ENCODE data around the gene RBMS1.

RBMS1 gene

DNA sequence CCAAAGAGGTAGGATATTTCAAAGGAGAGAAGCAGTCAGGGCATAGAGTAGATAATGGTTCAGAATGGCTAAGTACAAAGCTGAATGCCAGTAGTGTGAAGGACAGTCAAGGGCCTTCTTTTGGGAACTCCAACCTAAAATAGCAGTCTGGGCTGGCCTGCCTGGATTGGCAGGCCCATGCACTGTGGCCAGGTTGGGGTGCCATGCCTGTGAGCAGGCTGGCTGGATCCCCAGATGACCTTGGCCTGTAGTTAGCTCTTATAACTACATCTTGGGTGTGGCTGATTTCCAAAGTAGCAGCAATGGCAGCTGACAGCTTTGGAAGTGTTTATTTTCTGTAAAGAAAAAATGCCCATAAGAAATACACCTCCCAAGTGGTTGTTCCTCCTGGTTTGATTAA is 242.0 kb downstream of the RBMS1 start:
- DNase-seq (ENCODE audit: low read depth) = no peak

DNA sequence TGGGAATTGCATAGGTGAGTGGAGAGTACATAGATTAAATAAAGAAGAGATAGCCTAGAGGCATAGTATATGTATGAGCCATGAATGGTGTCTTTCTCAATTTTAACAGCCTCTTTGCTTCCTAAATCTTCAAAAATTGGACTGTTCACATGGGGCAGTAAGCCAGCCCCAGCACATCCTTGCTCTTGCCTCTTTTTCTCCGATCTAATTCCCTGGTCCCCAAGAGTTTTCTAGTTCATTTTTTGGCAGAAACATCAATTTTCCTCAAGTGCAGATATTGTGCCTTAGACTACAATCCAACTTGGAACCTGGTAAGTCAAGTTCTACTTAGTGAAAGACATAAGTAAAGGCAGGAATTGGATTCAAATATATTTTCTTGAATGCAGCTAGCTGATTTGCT is 243.7 kb downstream of the RBMS1 start:
- no peak for DNase-seq (ENCODE audit: low read depth)

- no peak for DNase-seq (ENCODE audit: low read depth)
Observed at GRCh38 chr2:160247296-160248035, 246.1 kb downstream of the RBMS1 start.

DNA sequence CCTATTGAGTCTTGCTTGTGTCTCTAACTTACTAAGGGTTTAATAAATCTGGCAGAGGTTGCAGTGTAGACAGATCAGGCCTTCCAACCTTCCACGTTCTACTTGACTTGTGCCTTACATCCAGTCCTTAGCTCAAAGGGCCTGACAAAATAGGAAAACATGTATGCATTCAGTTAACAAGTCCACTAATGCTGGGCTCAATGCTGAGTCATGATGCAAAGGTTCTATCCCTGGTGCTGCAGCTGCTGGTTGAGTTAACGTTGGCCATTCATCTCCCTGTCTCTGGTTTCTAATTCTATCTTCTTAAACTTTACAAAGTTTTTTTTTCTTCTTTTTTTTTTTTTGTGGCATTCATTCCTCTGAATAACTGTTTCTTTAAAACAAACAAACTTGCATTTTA is 247.3 kb downstream of the RBMS1 start:
- DNase-seq (ENCODE audit: low read depth) = no peak

- DNase-seq (ENCODE audit: low read depth) = no peak
Observed at GRCh38 chr2:160245614-160246155, 247.9 kb downstream of the RBMS1 start.

DNA sequence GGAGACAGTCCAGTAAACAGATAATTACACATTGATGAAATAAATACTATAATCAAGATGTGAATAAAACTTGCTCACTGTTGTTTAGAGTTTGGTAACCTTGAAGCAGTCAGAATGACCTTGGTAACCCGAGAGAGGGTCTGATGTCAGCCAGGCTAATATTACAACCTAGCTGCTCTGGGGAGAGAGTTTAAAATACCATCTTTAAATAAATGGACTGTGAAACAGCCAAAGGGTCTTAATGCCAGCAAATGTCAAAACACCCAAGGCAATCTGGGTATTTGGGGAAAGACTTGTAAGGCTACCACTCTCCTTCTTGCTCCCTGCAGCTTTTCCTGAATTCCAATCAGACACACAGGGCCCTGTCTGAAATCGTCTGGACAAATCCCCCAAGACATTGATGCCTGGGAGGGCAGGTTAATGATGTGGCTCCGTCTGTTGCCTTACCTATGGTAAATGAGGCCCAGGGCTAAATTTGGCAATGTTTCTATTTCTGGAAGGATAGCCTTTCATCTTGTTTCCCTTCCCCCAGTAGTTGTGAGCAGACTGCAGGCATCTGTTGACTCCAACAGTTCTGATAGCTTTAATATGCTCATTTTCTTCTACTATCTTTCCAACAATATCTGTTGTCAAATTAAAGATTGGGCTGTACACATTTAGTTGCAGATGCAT is 250.6 kb downstream of the RBMS1 start:
- DNase-seq (ENCODE audit: low read depth) = no peak

DNA sequence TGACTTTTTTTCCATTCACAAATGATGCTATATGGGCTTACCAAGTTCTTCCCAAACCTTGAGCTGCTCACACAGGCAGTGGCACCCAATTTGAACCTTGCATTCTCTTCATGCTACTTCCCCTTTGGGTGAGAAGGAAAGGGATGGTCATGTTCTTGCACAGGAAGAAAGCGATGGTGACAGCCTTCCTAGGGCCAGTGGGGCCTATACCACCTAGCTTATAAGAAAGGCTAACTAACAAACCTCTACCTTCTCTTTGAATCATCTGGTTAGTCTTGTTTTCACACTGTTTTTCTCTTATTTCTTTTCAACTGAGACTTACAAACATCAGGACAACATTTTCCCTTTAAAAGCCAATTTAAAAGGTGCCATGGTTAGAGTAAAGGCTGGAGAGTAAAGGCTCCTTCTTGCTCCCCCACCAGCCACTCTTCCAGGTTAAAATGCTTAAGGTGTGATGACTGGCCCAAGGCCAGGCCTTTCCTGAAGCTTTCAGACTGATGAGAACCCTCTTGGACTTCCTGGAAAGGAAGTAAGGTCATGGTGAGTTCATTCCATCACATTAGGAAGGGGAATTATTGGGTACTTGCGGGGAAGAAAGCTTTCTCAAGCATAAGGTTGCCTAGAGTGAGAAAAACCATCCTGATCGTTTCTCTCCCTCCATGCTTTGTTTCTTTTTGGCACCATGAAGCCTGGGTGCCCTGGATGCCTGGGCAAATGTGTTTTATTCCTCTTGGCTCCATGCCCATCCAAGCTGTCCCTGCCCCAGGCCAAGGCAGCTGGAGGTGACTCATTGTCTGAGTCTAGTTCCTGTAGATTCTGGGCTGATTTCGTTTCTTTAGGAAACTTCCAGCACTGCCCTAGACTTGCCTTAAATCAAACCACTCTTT is 252.1 kb downstream of the RBMS1 start:
- DNase-seq (ENCODE audit: low read depth) = no peak

DNA sequence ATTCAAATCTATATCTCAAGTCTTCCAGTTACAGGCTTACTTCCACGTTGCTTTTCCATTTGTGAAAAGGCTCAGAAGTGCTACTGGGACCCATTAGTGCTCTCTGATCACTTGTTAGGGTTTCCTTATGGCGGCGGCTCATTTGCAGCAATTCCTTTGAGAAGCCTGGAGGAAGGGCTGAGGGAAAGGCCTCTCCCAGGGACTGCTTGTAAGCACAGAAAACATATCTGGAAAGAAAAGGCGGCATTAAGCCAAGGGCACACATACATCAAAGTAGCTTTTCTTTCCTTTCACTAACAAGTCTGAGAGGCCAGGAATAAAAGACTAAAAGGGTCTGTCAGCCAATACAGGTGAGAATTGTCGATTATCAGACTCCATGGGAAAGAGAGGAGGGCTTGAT is 254.2 kb downstream of the RBMS1 start:
- DNase-seq (ENCODE audit: low read depth) = no peak

DNA sequence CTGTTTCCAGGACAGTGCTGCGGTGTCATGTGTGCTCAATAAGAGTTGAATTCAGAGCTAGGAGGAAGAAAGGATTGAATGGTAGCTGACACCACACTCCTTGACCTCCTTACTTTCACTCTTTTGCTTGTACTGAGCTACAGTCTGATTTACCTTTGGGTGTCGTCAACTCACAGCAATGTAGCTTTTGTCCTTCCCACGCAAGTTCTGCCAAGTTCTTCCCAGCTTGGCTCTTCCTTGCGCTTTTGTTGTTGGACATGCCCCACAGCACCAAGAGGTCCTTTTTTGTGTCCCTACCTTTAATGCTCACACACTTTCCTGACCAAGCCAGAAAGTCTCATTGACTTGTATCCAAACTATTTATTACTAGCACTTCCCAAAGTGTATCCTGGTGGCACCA is 255.2 kb downstream of the RBMS1 start:
- no peak for DNase-seq (ENCODE audit: low read depth)

- no peak for DNase-seq (ENCODE audit: low read depth)
Observed at GRCh38 chr2:160232905-160233475, 260.6 kb downstream of the RBMS1 start.

GRCh38 chr2:160229591-160229990 is 264.0 kb downstream of the RBMS1 start:
- no peak for DNase-seq (ENCODE audit: low read depth)

- DNase-seq (ENCODE audit: low read depth) = no peak
Observed at GRCh38 chr2:160228141-160228917, 265.3 kb downstream of the RBMS1 start.

DNA sequence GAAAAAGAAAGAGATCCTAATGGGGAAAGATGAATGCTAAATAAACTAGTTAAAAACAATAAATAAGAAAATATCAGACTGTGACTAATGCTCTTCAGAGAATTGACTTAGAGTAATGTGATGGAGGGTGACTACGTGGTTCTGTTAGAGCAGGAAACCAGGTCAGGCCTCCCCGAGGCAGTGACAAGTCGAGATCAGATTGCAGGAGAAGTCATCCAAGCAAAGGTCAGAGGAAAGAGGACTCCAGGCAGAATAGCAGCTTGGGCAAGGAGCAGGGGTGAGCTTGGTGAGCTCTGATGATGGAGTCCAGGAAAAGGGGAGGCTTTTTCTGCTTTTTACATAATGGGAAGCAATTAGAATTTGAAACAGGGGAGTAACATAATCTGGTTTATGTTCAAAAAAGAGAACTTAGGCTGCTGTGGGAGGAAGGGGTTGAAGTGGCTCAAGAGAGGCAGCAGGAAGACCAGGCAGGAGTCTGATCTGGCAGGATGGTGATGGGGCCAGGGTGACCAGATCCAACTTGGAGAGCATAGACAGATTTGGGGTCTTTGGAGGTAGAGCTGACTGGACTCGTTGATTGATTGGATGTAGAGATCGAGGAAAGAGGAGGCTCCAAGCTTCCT is 266.2 kb downstream of the RBMS1 start:
- DNase-seq (ENCODE audit: low read depth) = no peak

- no peak for DNase-seq (ENCODE audit: low read depth)
Observed at GRCh38 chr2:160226367-160226766, 267.2 kb downstream of the RBMS1 start.

DNA sequence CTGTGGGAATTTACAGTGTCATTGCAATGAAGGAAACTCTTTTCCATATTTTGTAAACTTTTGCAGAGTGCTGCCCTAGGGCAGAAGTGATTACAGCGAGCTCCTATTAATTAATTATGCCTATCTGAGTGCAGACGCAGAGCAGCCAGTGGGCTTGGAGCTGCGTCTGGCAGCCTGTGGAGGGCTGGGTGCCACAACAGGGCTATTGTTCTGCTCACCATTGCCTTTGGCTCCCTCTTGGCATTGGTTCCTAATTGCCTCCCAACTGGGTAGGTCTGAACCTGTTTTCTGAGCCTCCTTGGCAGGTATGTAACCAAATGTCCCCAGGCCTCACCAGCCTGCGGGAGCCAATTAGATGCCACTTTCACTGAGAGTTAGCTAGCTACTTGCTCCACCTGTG is 267.9 kb downstream of the RBMS1 start:
- DNase-seq (ENCODE audit: low read depth) = no peak

GRCh38 chr2:160224507-160224906 is 269.1 kb downstream of the RBMS1 start:
- DNase-seq (ENCODE audit: low read depth) = no peak

GRCh38 chr2:160224060-160224459 is 269.5 kb downstream of the RBMS1 start:
- DNase-seq (ENCODE audit: low read depth) = no peak

DNA sequence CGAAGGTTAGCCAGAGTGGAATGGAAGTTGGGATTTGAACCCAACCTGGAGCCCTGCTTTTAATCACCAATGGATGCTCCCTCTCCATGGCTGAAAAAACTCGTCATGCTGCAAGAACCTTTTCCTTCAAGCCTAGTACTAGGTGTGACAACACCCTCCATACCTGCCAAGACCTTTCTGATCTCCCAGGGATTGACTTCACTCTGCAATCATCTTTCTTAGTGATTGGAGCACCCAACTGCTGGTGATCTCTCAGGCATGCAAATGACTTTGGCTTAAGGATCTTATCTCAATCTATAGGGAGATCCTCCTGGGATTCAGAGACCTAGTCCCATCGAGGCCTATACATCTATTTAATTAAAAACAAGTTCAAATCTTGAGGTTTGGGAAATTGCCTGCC is 270.0 kb downstream of the RBMS1 start:
- DNase-seq (ENCODE audit: low read depth) = no peak

- DNase-seq (ENCODE audit: low read depth) = no peak
Observed at GRCh38 chr2:160222546-160223283, 270.9 kb downstream of the RBMS1 start.

Measured in activated T-helper 1 cell treated with Interleukin-2 at 50 U/mL for 16 hours (primary cell).